Stimulated activated CD4-positive, alpha-beta T cell treated with anti-CD3 and anti-CD28 coated beads, TNF-alpha, amount 100 ng/mL, for 24 hours (primary cell): ENCODE results near the gene ZFYVE27.

ENCODE experiments used
- DNase-seq, 3 experiments: peaks; one replicate each; pipeline ENCODE4 v3.0.0-alpha.2; 2020; ENCODE audit warnings: low read depth in 3 of 3

Gene ZFYVE27

GRCh38 chr10:97768322-97769315, 31.7 kb downstream of the ZFYVE27 start:
- DNase-seq: no peak

- no peak for DNase-seq
These were observed 33.3 kb downstream of the ZFYVE27 start for GRCh38 chr10:97770255-97770654.

- no peak for DNase-seq
These were observed 34.3 kb downstream of the ZFYVE27 start for GRCh38 chr10:97771055-97771891.

- DNase-seq: no peak
These were observed 35.2 kb downstream of the ZFYVE27 start, which contains the start of gene SFRP5 for GRCh38 chr10:97771913-97772823. Gene SFRP5, minus strand, starts transcription at chr10:97771999. Its CDS starts 166 bp downstream, at chr10:97771833.

GRCh38 chr10:97773096-97773495, 36.2 kb downstream of the ZFYVE27 start:
- DNase-seq: no peak

DNA sequence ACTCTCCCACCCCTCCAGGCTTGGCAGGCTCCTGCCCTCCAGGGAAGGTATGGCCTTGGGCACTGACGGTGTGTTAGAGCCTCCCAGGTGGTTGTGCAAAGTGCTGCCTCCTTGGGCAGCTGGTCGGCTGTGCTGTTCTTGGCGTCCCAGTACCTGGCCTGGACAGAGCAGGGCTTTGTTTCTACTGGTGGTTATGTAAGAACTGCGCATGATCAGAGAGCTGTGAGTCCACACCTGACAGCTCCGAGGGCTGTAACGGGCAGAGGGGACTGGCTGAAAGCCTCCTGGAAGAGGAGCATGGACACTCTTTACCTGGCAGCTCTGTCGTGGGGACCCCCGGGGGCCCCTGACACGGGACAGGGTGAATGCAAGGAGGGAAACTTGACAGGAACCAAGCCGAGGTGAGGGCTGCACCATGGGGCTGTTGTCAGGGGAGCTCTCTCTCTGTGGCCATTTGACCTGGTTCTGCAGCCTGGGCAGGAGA, 37.9 kb downstream of the ZFYVE27 start:
- DNase-seq: no peak

- no peak for DNase-seq
These were observed 40.2 kb downstream of the ZFYVE27 start for GRCh38 chr10:97777143-97777542.

- no peak for DNase-seq
These were observed 41.7 kb downstream of the ZFYVE27 start for GRCh38 chr10:97778452-97779302.

DNA sequence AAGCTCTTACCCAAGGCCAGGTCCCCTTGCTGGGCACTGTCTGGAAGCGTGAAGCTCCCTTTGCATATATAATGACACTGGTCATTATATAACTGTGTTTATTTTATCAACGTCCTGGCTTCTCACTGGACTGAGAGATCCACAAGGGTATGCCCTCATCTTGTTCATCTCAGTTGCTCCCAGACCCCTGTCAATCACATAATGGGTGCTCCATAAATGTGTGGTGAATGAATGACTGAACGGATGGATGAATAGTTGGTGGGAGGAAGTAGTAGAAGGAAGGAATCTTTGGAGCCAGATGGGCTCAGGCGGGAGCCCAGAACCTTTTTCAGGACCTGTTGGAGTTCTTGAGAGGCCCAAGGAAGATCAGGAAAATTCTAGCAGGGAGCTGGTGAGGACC, 42.6 kb downstream of the ZFYVE27 start:
- no peak for DNase-seq

- no peak for DNase-seq
These were observed 43.0 kb downstream of the ZFYVE27 start for GRCh38 chr10:97779975-97780374.

DNA sequence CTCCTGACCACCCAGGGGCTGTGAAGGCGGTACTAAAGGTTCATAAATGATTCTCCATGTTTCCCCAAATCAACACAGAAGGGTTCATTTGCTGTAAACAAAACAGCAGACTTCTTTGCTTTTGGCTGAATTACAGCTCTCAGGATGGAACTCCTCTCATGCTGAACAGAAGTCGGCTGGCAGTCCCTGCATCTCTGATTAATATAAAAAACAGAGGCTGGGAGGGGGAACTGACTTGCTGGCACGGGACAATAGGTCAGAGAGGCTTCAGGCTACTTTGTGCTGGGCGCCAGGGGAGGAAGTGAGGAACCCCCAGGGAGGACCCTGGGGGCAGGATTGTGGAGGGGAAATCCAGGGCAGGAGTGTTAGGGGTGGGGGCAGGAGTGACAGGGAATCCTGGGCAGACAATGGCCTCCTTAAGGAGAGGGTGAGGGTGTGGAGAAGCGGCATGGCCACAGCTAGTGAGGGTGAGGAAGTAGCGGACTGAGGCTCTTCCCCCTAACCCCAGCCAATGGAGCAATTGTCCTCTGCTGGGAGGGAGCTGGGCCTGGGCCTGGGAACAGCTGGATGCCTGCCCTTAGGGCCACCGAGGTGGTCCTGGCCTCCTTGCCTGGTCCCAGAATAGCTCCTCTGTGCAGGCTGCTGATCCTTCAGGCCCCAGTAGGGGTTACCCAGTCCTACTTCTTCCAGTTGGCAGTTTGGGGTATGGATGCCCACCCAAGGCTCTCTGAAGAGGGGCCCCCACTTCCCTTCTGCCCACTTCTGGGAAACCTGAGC, 44.1 kb downstream of the ZFYVE27 start:
- DNase-seq: no peak

DNA sequence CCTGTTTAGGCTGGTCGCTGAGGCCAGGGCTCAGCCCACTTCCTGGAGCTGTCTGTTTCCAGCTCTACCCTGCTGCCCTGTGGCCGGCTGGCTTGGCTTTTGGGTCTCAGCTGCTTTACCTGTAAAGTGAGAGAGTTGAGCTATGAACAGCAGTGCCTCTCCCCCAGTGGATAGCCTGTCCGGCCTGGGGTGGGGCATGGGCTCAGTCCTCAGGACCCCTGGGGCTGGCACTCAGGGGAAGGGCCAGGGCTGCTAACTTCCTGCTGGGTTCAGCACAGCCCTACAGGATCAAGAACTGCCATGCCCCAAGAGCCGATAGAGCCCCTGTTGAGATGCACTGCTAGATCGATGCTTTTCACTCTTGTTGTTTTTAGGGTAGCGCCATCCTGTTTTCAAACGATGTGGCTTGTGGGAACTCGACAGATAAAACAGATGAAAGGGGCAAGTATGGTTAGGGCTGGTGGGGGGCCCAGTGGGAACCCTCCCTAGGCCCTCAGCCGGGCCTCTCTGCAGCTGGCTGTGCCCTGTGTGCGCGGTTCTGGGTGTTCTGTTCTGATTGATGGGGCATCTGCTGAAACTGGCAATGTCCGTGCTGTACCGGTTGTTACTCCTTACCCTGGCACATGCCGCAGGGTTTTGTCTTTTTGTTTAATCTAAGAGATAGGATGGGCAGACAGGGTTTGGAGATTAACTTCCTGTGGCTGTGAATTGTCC, 44.8 kb downstream of the ZFYVE27 start:
- no peak for DNase-seq

DNA sequence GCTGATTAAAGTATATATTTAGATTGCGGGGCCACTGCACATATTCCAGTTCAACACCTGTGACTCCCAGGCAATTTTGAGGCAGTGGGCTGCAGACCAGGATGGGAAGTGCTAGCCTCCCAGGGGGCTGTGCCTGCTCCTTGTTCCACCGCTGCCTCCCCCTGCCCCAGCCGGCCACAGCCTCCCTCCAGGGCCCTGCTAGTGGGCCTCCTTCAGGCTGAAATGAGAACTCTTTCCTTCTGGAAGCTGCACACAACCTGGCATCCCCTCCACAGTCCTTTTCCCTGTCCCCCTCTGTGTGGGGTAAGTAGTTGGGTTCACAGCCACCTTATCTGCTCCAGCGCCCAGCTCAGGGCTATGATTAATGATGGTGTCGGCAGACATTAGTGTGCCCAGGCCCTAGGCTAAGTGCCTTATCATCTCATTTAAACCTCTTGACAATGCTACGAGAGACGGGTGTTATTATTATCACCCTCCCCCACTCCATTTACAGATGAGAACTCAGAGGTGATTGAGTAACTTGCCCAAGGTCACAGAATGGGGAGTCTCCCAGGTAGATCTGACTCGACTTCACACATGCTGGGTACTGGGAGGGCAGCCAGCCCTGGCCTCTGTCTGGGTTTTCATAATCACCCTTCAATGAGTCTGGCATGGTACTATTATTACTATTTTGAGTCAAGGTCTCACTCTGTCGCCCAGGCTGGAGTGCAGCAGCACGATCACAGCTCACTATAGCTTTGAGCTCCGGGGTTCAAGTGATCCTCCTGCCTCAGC, 45.7 kb downstream of the ZFYVE27 start:
- no peak for DNase-seq

DNA sequence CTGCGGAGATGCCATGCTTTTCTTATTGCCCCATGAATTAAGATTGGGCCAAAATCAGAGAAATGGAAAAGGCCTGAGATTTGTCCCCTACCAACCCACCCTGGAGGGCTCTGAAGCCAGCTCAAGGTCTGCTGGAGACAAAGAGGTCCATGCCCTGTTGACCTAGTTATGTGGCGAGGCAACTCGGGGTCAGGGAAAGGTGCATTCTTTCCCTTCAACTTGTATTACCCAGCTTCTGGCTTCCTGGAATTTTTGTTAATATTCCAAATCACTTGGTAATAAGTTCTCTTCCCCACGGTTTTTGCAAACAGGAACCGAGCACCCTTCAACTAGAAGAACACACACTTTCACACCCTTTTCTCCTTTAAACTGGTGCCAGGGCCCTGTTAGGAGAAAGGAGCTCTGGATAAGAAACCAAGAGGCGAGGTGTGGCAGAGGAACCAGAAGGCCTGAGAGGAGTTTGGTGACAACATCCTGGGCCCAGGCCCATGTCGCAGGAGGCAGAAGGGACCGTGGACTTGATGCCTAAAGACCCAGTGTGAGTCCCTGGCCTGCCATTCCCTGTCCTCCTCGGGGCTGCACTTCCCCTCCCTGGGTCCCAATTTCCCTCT, 47.4 kb downstream of the ZFYVE27 start:
- DNase-seq: no peak

- no peak for DNase-seq
These were observed 48.3 kb downstream of the ZFYVE27 start for GRCh38 chr10:97785231-97785630.

- no peak for DNase-seq
These were observed 48.8 kb downstream of the ZFYVE27 start for GRCh38 chr10:97785731-97786130.

DNA sequence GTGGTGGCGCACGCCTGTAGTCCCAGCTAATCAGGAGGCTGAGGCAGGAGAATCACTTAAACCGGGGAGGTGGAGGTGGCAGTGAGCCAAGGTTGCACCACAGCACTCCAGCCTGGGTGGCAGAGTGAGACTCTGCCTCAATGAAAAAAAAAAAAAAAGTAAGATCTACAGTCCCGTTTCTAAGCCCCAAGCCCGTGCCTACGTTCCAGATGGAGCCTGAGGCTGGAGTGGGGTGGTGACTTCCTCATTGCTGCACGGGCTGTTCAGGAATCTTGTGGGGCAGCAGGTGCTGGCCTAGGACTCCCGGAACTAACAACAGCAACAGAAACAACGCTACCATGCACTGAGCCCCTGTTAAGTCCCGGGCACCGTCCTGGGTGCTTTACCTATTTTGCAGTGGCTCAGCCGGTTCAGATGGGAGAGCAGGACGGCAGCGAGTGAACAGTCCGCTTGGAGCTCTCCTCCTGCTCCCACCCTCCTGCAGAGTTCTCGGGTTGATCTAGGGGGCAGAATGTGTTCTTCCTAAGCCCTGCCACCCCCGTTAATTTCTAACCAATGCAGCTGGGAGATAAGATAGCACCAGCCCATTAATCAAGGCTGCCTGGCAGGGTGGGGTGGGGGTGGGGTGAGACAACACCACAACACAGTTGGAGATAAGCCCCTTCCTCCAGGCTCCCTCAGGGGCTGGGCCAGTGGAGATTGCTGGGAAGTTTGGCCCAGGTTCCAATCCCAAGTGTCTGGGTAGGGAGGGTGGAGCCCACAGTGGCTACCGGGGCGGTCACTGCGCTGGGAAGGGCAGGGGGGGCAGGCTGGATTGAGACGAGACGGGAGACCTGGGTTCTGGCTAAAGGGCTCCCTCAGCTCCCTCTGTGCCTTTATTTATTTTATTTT, 51.9 kb downstream of the ZFYVE27 start:
- DNase-seq: no peak
